Uterus (tissue), 4 donors: ENCODE data around the gene EFHC2. TPM values are rescaled to one million over a fixed set of nuclear protein-coding genes. Genes with fewer than 3 reads are reported as not detected.

ENCODE experiments used
- DNase-seq, 2 donors: peaks; one replicate each; pipeline ENCODE4 v3.0.0-alpha.2; 2019 to 2020
- H3K27ac ChIP-seq, 2 donors: fragments of 200-600 bp; sonication (generic); 1 replicate in 1 of 2; 2 replicates in 1 of 2; pipeline ENCODE4 v1.5.1; 2016 to 2018
- H3K27me3 ChIP-seq, 2 donors: fragments of 200-600 bp; sonication (generic); one replicate each; pipeline ENCODE4 v1.5.1; 2018 to 2019; ENCODE audit warnings: control low read depth in 1 of 2
- H3K36me3 ChIP-seq, 2 donors: fragments of 200-600 bp; sonication (generic); one replicate each; pipeline ENCODE4 v1.5.1; 2019; ENCODE audit warnings: control low read depth in 1 of 2
- H3K4me1 ChIP-seq, 2 donors: fragments of 200-600 bp; sonication (generic); one replicate each; pipeline ENCODE4 v1.5.1; 2018 to 2019; ENCODE audit warnings: control low read depth in 1 of 2
- H3K4me3 ChIP-seq, 2 donors: fragments of 200-600 bp; sonication (generic); 1 replicate in 1 of 2; 2 replicates in 1 of 2; pipeline ENCODE4 v1.5.1; 2018 to 2019; ENCODE audit warnings: mild to moderate bottlenecking in 1 of 2
- H3K9me3 ChIP-seq, 2 donors: fragments of 200-600 bp; sonication (generic); one replicate each; pipeline ENCODE4 v1.5.1; 2019; ENCODE audit warnings: control low read depth in 1 of 2
- POLR2A ChIP-seq, 2 donors: fragments of 450-650 bp; IDR thresholded peaks; one replicate each; pipeline ENCODE4 v1.6.1; 2016; ENCODE audit warnings: antibody characterized with exemption in 2 of 2, mild to moderate bottlenecking in 1 of 2, moderate library complexity in 1 of 2
- intact Hi-C: fragments of 100-400 bp; cut with DNase I; formaldehyde crosslinking; loops from one replicate; pipeline ENCODE4 v1.15.1; 2023; ENCODE audit warnings: low total_unique reads
- total RNA-seq, 4 donors: library from RNA; depleted of rRNA in 3 of 4; stranded (reverse); fragments of >200 nt in 3 of 4; gene quantifications; one replicate each; pipeline versions ENCODE4 v1.1.0 to v1.2.4, GENCODE V29; 2014 to 2023
- TF ChIP-seq, protein P1 (sequence below), 4 experiments: fragments of 200-600 bp in 2 of 4; fragments of 450-650 bp in 2 of 4; sonication (generic) in 2 of 4; IDR thresholded peaks; one replicate each; pipeline ENCODE4 v1.5.1; 2016 to 2019; ENCODE audit warnings: antibody characterized with exemption in 4 of 4, mild to moderate bottlenecking in 2 of 4, moderate library complexity in 1 of 4
- donor health status: DM: yes; HTN: yes; CAD: no.

The EFHC2 gene
- total RNA-seq, 4 donors from 2014 or later: 0.59 to 6.4 (median 4.1) TPM

GRCh38 chrX:44332437-44332836 lies 11.0 kb downstream of the EFHC2 start:
- DNase-seq: no peak
- Histone ChIP-seq H3K36me3 (no peaks in the 10 kb centered on the region), H3K9me3 (no peaks in the 10 kb centered on the region), H3K27me3 (no peaks in the 10 kb centered on the region), H3K27ac (no peak overlapping the region), H3K4me3 (no peak overlapping the region), H3K4me1 (no peaks in the 10 kb centered on the region)
- intact Hi-C loops: no loop called here
- no peak for TF ChIP-seq POLR2A (IDR thresholded peaks at IDR 0.05)
- TF ChIP-seq, protein P1, sequence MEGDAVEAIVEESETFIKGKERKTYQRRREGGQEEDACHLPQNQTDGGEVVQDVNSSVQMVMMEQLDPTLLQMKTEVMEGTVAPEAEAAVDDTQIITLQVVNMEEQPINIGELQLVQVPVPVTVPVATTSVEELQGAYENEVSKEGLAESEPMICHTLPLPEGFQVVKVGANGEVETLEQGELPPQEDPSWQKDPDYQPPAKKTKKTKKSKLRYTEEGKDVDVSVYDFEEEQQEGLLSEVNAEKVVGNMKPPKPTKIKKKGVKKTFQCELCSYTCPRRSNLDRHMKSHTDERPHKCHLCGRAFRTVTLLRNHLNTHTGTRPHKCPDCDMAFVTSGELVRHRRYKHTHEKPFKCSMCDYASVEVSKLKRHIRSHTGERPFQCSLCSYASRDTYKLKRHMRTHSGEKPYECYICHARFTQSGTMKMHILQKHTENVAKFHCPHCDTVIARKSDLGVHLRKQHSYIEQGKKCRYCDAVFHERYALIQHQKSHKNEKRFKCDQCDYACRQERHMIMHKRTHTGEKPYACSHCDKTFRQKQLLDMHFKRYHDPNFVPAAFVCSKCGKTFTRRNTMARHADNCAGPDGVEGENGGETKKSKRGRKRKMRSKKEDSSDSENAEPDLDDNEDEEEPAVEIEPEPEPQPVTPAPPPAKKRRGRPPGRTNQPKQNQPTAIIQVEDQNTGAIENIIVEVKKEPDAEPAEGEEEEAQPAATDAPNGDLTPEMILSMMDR (IDR thresholded peaks at IDR 0.05): no peak

- intact Hi-C loops: no loop called here
- H3K36me3 ChIP-seq: no peaks in the 10 kb centered on the region
- no peak overlapping the region for H3K4me3 ChIP-seq
- no peak overlapping the region for H3K27ac ChIP-seq
- no peaks in the 10 kb centered on the region for H3K9me3 ChIP-seq
- TF ChIP-seq POLR2A (IDR thresholded peaks at IDR 0.05): no peak
- TF ChIP-seq, protein P1 (IDR thresholded peaks at IDR 0.05): no peak
- H3K27me3 ChIP-seq: no peaks in the 10 kb centered on the region
- no peaks in the 10 kb centered on the region for H3K4me1 ChIP-seq
- no peak for DNase-seq
These were observed 13.2 kb downstream of the EFHC2 start for GRCh38 chrX:44330227-44330626.

GRCh38 chrX:44319550-44319949 lies 23.9 kb downstream of the EFHC2 start:
- intact Hi-C loops: no loop called here
- no peaks in the 10 kb centered on the region for H3K27me3 ChIP-seq
- H3K27ac ChIP-seq: no peak overlapping the region
- TF ChIP-seq POLR2A (IDR thresholded peaks at IDR 0.05): no peak
- no peaks in the 10 kb centered on the region for H3K4me1 ChIP-seq
- no peaks in the 10 kb centered on the region for H3K9me3 ChIP-seq
- DNase-seq: no peak
- H3K36me3 ChIP-seq: no peaks in the 10 kb centered on the region
- no peak overlapping the region for H3K4me3 ChIP-seq

DNA sequence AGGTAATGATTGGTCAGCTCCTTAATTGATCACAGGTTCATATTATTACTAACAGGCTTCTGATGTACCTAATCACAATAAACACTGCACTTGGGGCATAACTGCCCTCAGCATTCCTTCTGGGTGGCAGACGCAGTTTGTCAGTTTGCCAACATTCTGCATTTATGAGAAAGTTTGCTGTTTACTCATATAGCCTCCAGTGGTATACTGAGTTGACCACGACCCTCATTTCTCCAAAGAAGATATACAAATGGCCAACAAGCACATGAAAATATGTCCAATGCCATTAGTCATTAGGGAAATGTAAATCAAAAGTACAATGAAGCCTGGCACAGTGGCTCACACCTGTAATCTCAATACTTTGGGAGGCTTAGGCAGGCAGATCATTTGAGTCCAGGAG lies 26.3 kb downstream of the EFHC2 start:
- Histone ChIP-seq H3K4me3 (no peak overlapping the region), H3K4me1 (no peaks in the 10 kb centered on the region), H3K36me3 (no peaks in the 10 kb centered on the region), H3K9me3 (no peaks in the 10 kb centered on the region), H3K27me3 (no peaks in the 10 kb centered on the region), H3K27ac (no peak overlapping the region)
- intact Hi-C loops: no loop called here
- no peak for DNase-seq
- no peak for TF ChIP-seq POLR2A (IDR thresholded peaks at IDR 0.05)
- TF ChIP-seq, protein P1 (IDR thresholded peaks at IDR 0.05): no peak

DNA sequence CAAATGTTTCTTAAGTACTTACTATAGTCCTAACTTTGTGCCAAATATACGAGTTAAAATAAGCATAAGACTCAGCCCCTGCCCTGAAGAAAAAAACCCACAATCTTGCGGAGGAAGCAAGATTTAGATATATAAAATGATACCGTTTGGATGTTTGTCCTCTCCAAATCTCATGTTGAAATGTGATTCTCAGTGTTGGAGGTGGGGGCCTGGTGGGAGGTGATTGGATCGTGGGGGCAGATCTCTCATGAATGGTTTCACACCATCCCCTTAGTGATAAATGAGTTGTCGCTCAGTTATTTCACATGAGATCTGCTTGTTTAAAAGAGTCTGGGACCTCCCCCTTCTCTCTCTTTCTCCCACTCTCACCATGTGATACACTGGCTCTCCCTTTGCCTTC lies 28.7 kb downstream of the EFHC2 start:
- TF ChIP-seq, protein P1 (IDR thresholded peaks at IDR 0.05): no peak
- intact Hi-C loops: no loop called here

DNA sequence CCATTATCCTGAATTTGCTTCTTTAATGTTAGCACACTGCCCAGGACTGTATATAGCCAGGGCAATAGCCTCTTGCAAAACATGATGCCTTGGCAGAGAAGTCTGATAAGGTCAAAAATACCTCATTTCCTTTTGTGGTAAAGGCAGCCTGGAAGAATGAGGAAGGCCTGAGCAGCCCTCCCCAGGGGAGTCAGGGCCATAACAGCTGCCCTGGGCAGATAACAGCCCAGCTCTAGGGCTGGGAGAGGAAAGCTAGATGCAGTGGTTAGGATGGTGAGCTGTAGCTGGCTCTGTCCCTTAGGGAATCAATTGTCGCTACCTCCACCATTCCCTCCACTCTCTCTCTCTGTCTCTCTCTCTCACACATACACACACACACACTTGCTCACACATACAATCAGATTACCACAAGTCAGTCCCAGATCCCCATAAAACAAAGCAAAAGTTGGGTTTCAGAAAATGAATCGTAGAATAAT lies 29.2 kb downstream of the EFHC2 start:
- Histone ChIP-seq H3K27me3 (no peaks in the 10 kb centered on the region), H3K27ac (no peak overlapping the region), H3K9me3 (no peaks in the 10 kb centered on the region), H3K4me1 (no peaks in the 10 kb centered on the region), H3K36me3 (no peaks in the 10 kb centered on the region), H3K4me3 (no peak overlapping the region)
- intact Hi-C loops: no loop called here
- no peak for TF ChIP-seq POLR2A (IDR thresholded peaks at IDR 0.05)
- TF ChIP-seq, protein P1 (IDR thresholded peaks at IDR 0.05): no peak
- no peak for DNase-seq

More for the DNA sequence above, 28.7 kb downstream of the EFHC2 start:
- Histone ChIP-seq H3K27ac (no peak overlapping the region), H3K27me3 (no peaks in the 10 kb centered on the region), H3K4me3 (no peak overlapping the region), H3K36me3 (no peaks in the 10 kb centered on the region), H3K4me1 (no peaks in the 10 kb centered on the region), H3K9me3 (no peaks in the 10 kb centered on the region)
- DNase-seq: no peak
